Ectodermal cell (in vitro differentiated cells): ENCODE results near the gene ADAT2.

Experiments used
- H3K27ac ChIP-seq: 2 replicates; pipeline ENCODE4 v1.7.0; 2013; ENCODE audit warnings: mild to moderate bottlenecking, low read depth, low read length; ENCODE audit not compliant: insufficient read depth, poor library complexity, severe bottlenecking
- H3K27me3 ChIP-seq: 2 replicates; pipeline ENCODE4 v1.7.0; 2013; ENCODE audit warnings: mild to moderate bottlenecking, low read length; ENCODE audit not compliant: insufficient read depth, control insufficient read depth, poor library complexity, severe bottlenecking
- H3K36me3 ChIP-seq: one replicate; pipeline ENCODE4 v1.7.0; 2013; ENCODE audit warnings: low read length; ENCODE audit not compliant: control insufficient read depth, insufficient read depth
- H3K4me1 ChIP-seq: one replicate; pipeline ENCODE4 v1.7.0; 2013; ENCODE audit warnings: low read length; ENCODE audit not compliant: control insufficient read depth, insufficient read depth
- H3K4me3 ChIP-seq: 2 replicates; pipeline ENCODE4 v1.7.0; 2013; ENCODE audit warnings: low read depth, low read length, control low read depth; ENCODE audit not compliant: insufficient read depth
- H3K9me3 ChIP-seq: 2 replicates; pipeline ENCODE4 v1.7.0; 2013; ENCODE audit warnings: mild to moderate bottlenecking, low read length, moderate library complexity; ENCODE audit not compliant: control insufficient read depth
- WGBS, 2 experiments: methylation state at CpG; one replicate each; pipeline ENCODE4 v1.1.7; 2013; ENCODE audit warnings: missing lambda C conversion rate in 2 of 2; 5-methylcytosine and 5-hydroxymethylcytosine counted together

The ADAT2 gene

GRCh38 chr6:143374014-143374413 lies 76.5 kb downstream of the ADAT2 start:
- 70 to 91% methylated on average over 2 of the region's 2 CpGs for WGBS, 2 experiments
- no peak overlapping the region for H3K27ac ChIP-seq
- no peaks in the 10 kb centered on the region for H3K27me3 ChIP-seq
- no peaks in the 10 kb centered on the region for H3K4me1 ChIP-seq
- H3K9me3 ChIP-seq = no peaks in the 10 kb centered on the region
- no peak overlapping the region for H3K4me3 ChIP-seq
- no peaks in the 10 kb centered on the region for H3K36me3 ChIP-seq
